ENCODE results near the gene MAP3K3. TPM values are rescaled to one million over a fixed set of nuclear protein-coding genes. Genes with fewer than 3 reads are reported as not detected.

MAP3K3 gene
- 54.6 TPM for total RNA-seq (ENCODE audit: unreplicated experiment)
- long read RNA-seq, partial matches to known transcripts = 0 of 1 reads
- long read RNA-seq, other reads (novel, unspliced or antisense) = 1 of 1 reads

DNA sequence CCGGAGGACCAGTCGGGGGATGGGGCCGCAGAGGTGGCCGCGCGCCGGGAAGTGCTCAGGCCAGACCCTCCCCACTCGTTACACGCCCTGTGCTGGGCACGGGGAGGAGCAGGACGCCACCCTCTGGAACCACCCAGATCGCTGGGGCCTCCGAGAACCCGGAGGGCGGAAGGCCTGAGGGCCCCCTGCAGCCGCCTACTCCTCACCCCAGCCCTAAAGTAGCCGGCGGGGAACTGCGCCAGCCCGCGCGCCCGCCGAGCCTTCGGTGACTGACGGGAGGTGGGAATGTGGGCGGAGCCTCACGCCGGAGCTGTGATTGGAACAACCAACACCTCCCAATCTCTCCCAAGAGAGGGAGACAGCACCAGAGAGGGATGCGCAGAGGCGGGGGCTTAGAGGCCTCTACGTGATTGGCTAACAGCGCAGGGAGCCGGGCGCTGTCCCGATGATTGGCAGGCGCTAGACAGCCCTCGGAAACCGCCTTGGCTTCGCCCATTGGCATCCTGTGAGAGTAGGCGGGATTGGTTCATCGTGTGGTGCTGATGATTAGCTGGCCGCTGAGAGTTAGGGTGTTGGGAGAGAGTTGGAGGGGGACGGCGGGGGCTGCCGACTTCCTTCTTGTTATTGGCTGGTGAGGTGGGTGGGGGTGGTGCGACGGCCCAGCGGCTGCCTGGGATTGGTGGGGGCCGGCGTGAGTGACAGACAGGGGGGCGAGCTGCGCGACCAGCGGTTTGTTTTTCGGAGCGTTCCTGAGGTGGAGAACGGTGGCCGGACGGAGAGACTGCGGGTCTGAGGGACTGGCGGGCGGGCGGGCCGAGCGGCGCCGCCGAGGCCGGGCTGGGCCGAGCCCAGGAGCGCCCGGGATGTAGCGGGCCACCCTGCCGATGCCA is at the start of gene MAP3K3:
TSS of gene MAP3K3 (plus strand) at position 734 of the 890 bp plus-strand sequence. CDS start 343 bp downstream, outside the sequence.
- Mint-ChIP-seq H3K9me3 (ENCODE audit: unreplicated experiment) (peaks cover 10% of the 10 kb centered on the region), H3K27ac (ENCODE audit: unreplicated experiment) (peak within 1 kb of the TSS; percentile 81), H3K36me3 (ENCODE audit: unreplicated experiment) (no peaks in the 10 kb centered on the region), H3K4me1 (ENCODE audit: low read depth, unreplicated experiment) (peaks cover 14% of the 10 kb centered on the region), H3K27me3 (ENCODE audit: unreplicated experiment) (peaks cover 10% of the 10 kb centered on the region), H3K4me3 (ENCODE audit: unreplicated experiment) (peak within 1 kb of the TSS; percentile 94)
- TF ChIP-seq, protein P1, sequence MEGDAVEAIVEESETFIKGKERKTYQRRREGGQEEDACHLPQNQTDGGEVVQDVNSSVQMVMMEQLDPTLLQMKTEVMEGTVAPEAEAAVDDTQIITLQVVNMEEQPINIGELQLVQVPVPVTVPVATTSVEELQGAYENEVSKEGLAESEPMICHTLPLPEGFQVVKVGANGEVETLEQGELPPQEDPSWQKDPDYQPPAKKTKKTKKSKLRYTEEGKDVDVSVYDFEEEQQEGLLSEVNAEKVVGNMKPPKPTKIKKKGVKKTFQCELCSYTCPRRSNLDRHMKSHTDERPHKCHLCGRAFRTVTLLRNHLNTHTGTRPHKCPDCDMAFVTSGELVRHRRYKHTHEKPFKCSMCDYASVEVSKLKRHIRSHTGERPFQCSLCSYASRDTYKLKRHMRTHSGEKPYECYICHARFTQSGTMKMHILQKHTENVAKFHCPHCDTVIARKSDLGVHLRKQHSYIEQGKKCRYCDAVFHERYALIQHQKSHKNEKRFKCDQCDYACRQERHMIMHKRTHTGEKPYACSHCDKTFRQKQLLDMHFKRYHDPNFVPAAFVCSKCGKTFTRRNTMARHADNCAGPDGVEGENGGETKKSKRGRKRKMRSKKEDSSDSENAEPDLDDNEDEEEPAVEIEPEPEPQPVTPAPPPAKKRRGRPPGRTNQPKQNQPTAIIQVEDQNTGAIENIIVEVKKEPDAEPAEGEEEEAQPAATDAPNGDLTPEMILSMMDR (IDR thresholded peaks at IDR 0.05; ENCODE audit: partially characterized antibody, unreplicated experiment) = no peak
- DNase-seq = peak; percentile 98

DNA sequence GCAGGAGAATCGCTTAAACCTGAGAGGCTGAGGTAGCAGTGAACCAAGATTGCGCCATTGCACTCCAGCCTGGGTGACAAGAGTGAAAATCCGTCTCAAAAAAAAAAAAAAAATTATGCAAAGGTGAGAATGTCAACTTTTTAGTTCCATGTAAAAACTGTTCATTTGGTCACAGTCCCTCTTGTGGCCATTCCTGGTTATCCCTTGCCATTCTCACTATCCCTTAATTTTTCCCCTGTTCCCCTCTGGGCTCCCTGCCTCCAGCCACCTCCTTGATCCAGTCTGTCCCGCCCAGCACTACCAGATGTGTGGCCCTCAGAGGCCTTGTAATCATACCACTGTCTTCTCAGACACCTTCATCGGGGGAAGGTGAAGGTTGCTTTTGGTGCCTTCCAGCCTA is 48.6 kb upstream of the MAP3K3 start:
- Mint-ChIP-seq H3K27me3 (ENCODE audit: unreplicated experiment) (no peaks in the 10 kb centered on the region), H3K27ac (ENCODE audit: unreplicated experiment) (no peak overlapping the region), H3K36me3 (ENCODE audit: unreplicated experiment) (no peaks in the 10 kb centered on the region), H3K9me3 (ENCODE audit: unreplicated experiment) (no peaks in the 10 kb centered on the region), H3K4me3 (ENCODE audit: unreplicated experiment) (peak overlapping the region; percentile 14), H3K4me1 (ENCODE audit: low read depth, unreplicated experiment) (peaks cover 6% of the 10 kb centered on the region)
- TF ChIP-seq, protein P1 (IDR thresholded peaks at IDR 0.05; ENCODE audit: partially characterized antibody, unreplicated experiment) = peak; percentile 71
- no peak for DNase-seq

DNA sequence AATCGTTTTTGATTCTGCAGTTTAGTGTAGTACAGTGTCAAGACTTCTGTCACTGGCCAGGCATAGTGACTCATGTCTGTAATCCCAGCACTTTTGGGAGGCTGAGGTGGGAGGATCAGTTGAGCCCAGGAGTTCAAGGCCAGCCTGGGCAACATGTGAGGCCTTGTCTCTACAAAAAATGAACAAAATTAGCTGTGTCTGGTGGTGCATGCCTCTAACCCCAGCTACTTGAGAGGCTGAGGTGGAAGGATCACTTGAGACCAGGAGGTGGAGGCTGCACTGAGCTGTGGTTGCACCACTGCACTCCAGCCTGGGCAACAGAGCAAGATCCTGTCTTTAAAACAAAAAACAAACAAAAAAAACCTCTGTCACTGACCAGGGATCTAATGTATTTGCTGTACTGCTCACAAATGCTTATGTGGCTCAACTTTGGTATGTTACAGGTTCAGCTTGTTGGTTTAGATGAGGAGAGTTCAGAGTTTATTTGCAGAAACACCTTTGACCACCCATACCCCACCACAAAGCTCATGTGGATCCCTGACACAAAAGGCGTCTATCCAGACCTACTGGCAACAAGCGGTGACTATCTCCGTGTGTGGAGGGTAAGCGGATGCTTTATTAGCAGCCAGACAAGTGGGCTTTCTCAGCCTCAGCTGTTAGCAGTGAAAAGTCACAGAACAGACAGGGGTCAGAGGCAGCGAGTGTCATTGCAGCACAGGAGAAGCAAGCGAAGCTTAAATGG is 44.0 kb upstream of the MAP3K3 start:
- peaks cover 11% of the 10 kb centered on the region for H3K4me1 Mint-ChIP-seq (ENCODE audit: low read depth, unreplicated experiment)
- H3K27ac Mint-ChIP-seq (ENCODE audit: unreplicated experiment) = no peak overlapping the region
- no peaks in the 10 kb centered on the region for H3K36me3 Mint-ChIP-seq (ENCODE audit: unreplicated experiment)
- no peaks in the 10 kb centered on the region for H3K27me3 Mint-ChIP-seq (ENCODE audit: unreplicated experiment)
- TF ChIP-seq, protein P1 (IDR thresholded peaks at IDR 0.05; ENCODE audit: partially characterized antibody, unreplicated experiment) = no peak
- no peaks in the 10 kb centered on the region for H3K9me3 Mint-ChIP-seq (ENCODE audit: unreplicated experiment)
- H3K4me3 Mint-ChIP-seq (ENCODE audit: unreplicated experiment) = no peak overlapping the region
- DNase-seq = no peak

DNA sequence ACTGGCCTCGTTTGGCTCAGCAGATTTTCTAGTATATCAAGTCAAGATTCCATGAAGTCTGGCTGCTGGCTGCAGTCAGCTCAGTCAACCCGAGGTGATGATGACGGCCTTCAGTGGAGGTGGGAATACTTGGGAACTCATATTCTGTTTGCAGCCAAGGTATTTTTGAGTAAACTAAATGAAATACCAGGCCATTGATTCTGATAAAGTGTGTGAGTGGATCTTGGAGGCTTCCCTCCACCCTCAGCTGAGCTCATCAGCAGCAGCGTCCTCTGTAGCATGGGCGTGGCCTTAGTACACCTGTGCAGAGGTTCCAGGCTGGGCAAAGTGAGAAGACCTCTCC is 43.5 kb upstream of the MAP3K3 start:
- Mint-ChIP-seq H3K4me3 (ENCODE audit: unreplicated experiment) (no peak overlapping the region), H3K36me3 (ENCODE audit: unreplicated experiment) (no peaks in the 10 kb centered on the region), H3K9me3 (ENCODE audit: unreplicated experiment) (no peaks in the 10 kb centered on the region), H3K27ac (ENCODE audit: unreplicated experiment) (no peak overlapping the region), H3K27me3 (ENCODE audit: unreplicated experiment) (no peaks in the 10 kb centered on the region), H3K4me1 (ENCODE audit: low read depth, unreplicated experiment) (peaks cover 11% of the 10 kb centered on the region)
- TF ChIP-seq, protein P1 (IDR thresholded peaks at IDR 0.05; ENCODE audit: partially characterized antibody, unreplicated experiment) = no peak
- no peak for DNase-seq
